H9 (cell line): Measurements from ENCODE around the gene PTCRA. TPM values are rescaled to one million over a fixed set of nuclear protein-coding genes. Genes with fewer than 3 reads are reported as not detected.
"Not testable (repeated sequence)": the region's sequence is repeated elsewhere in the genome, so short reads cannot be mapped to it uniquely, and the experiment has no call there.

Source experiments
- DNase-seq: peaks from one replicate; pipeline ENCODE4 v3.0.0-alpha.2; 2017
- H2AFZ ChIP-seq: one replicate; pipeline ENCODE4 v1.6.1; 2013; ENCODE audit warnings: mild to moderate bottlenecking, low read length, control low read depth, moderate library complexity
- H2AK5ac ChIP-seq: 2 replicates; pipeline ENCODE4 v1.6.1; 2013; ENCODE audit warnings: low read length, control low read depth, mixed read lengths; ENCODE audit not compliant: insufficient read length
- H2BK120ac ChIP-seq: one replicate; pipeline ENCODE4 v1.6.1; 2013; ENCODE audit warnings: low read depth, mild to moderate bottlenecking, low read length, control low read depth, inconsistent platforms; ENCODE audit not compliant: poor library complexity, severe bottlenecking
- H2BK12ac ChIP-seq: 2 replicates; pipeline ENCODE4 v1.6.1; 2013; ENCODE audit warnings: low read length, control low read depth, mixed read lengths, low read depth; ENCODE audit not compliant: insufficient read length
- H2BK15ac ChIP-seq: 2 replicates; pipeline ENCODE4 v1.6.1; 2013; ENCODE audit warnings: low read depth, low read length, control low read depth
- H2BK20ac ChIP-seq: one replicate; pipeline ENCODE4 v1.6.1; 2013; ENCODE audit warnings: low read depth, mild to moderate bottlenecking, low read length, control low read depth, inconsistent platforms; ENCODE audit not compliant: poor library complexity, severe bottlenecking
- H2BK5ac ChIP-seq: 2 replicates; pipeline ENCODE4 v1.6.1; 2013; ENCODE audit warnings: low read length, control low read depth, mixed read lengths; ENCODE audit not compliant: insufficient read length
- H3K14ac ChIP-seq: 2 replicates; pipeline ENCODE4 v1.6.1; 2013; ENCODE audit warnings: low read length, control low read depth; ENCODE audit not compliant: insufficient read depth
- H3K18ac ChIP-seq: 2 replicates; pipeline ENCODE4 v1.6.1; 2013; ENCODE audit warnings: low read depth, mild to moderate bottlenecking, mixed read lengths, low read length, control low read depth; ENCODE audit not compliant: insufficient read length
- H3K23ac ChIP-seq: 2 replicates; pipeline ENCODE4 v1.6.1; 2013; ENCODE audit warnings: low read length, control low read depth, mixed read lengths, low read depth; ENCODE audit not compliant: insufficient read length
- H3K23me2 ChIP-seq: 2 replicates; pipeline ENCODE4 v1.6.1; 2013; ENCODE audit warnings: low read depth, mild to moderate bottlenecking, mixed read lengths, low read length, control low read depth; ENCODE audit not compliant: insufficient read length, poor library complexity, severe bottlenecking
- H3K27ac ChIP-seq: 2 replicates; pipeline ENCODE4 v1.5.1; 2013; ENCODE audit warnings: low read length, control low read depth, mixed read lengths, low read depth; ENCODE audit not compliant: insufficient read length
- H3K27me3 ChIP-seq: 2 replicates; pipeline ENCODE4 v1.6.1; 2013; ENCODE audit warnings: low read length, control low read depth, inconsistent platforms; ENCODE audit not compliant: insufficient read depth
- H3K4ac ChIP-seq: 2 replicates; pipeline ENCODE4 v1.6.1; 2013; ENCODE audit warnings: low read depth, mild to moderate bottlenecking, control low read depth, inconsistent platforms, low read length, moderate library complexity
- H3K4me1 ChIP-seq: 2 replicates; pipeline ENCODE4 v1.6.1; 2013; ENCODE audit warnings: low read length, control low read depth, inconsistent platforms; ENCODE audit not compliant: insufficient read depth
- H3K4me2 ChIP-seq: 2 replicates; pipeline ENCODE4 v1.6.1; 2013; ENCODE audit warnings: low read length, control low read depth, mixed read lengths; ENCODE audit not compliant: insufficient read length, insufficient read depth
- H3K56ac ChIP-seq: 2 replicates; pipeline ENCODE4 v1.6.1; 2013; ENCODE audit warnings: low read depth, mild to moderate bottlenecking, mixed read lengths, low read length, control low read depth; ENCODE audit not compliant: insufficient read length
- H3K79me1 ChIP-seq: 2 replicates; pipeline ENCODE4 v1.6.1; 2013; ENCODE audit warnings: low read depth, mild to moderate bottlenecking, moderate library complexity, low read length, control low read depth, inconsistent platforms; ENCODE audit not compliant: insufficient read depth, poor library complexity, severe bottlenecking
- H3K79me2 ChIP-seq: 2 replicates; pipeline ENCODE4 v1.6.1; 2013; ENCODE audit warnings: low read length, control low read depth, inconsistent platforms; ENCODE audit not compliant: insufficient read depth
- H3K9ac ChIP-seq: 2 replicates; pipeline ENCODE4 v1.6.1; 2013; ENCODE audit warnings: low read length, control low read depth, mixed read lengths; ENCODE audit not compliant: insufficient read length; ENCODE audit errors: extremely low read depth
- H3K9me3 ChIP-seq: one replicate; pipeline ENCODE4 v1.6.1; 2013; ENCODE audit warnings: low read depth, low read length, inconsistent platforms; ENCODE audit not compliant: control insufficient read depth
- H3T11ph ChIP-seq: one replicate; pipeline ENCODE4 v1.6.1; 2013; ENCODE audit warnings: mild to moderate bottlenecking, low read length, control low read depth, inconsistent platforms
- H4K20me1 ChIP-seq: one replicate; pipeline ENCODE4 v1.6.1; 2013; ENCODE audit not compliant: control insufficient read depth, insufficient read length, insufficient read depth
- H4K5ac ChIP-seq: 2 replicates; pipeline ENCODE4 v1.6.1; 2013; ENCODE audit warnings: low read depth, mild to moderate bottlenecking, mixed read lengths, low read length, control low read depth; ENCODE audit not compliant: insufficient read length
- H4K8ac ChIP-seq: replicated peaks from 2 replicates; pipeline ENCODE4 v1.6.1; 2013; ENCODE audit warnings: low read length, control low read depth, mixed read lengths, low read depth; ENCODE audit not compliant: insufficient read length
- H4K91ac ChIP-seq: 2 replicates; pipeline ENCODE4 v1.6.1; 2013; ENCODE audit warnings: low read depth, mild to moderate bottlenecking, moderate library complexity, mixed read lengths, low read length, control low read depth; ENCODE audit not compliant: insufficient read length
- H3K27ac Mint-ChIP-seq, 3 experiments: 2 replicates in 2 of 3; 3 replicates in 1 of 3; pipeline ENCODE4 v1.8.0; 2020 to 2021; ENCODE audit warnings: mixed read lengths in 3 of 3, mild to moderate bottlenecking in 1 of 3, moderate library complexity in 1 of 3
- H3K27me3 Mint-ChIP-seq: 2 replicates; pipeline ENCODE4 v1.8.0; 2021; ENCODE audit warnings: low read depth, mild to moderate bottlenecking, moderate library complexity, mixed read lengths
- H3K36me3 Mint-ChIP-seq, 3 experiments: 2 replicates in 2 of 3; 3 replicates in 1 of 3; pipeline ENCODE4 v1.8.0; 2020 to 2021; ENCODE audit warnings: low read depth in 3 of 3, mixed read lengths in 3 of 3; ENCODE audit not compliant: insufficient read depth in 1 of 3
- H3K4me1 Mint-ChIP-seq, 2 experiments: 2 replicates each; pipeline ENCODE4 v1.8.0; 2020; ENCODE audit warnings: mixed read lengths in 2 of 2
- H3K4me3 Mint-ChIP-seq, 2 experiments: 2 replicates in 1 of 2; 3 replicates in 1 of 2; pipeline ENCODE4 v1.8.0; 2020 to 2021; ENCODE audit warnings: mild to moderate bottlenecking in 2 of 2, mixed read lengths in 2 of 2, moderate library complexity in 1 of 2
- H3K9me3 Mint-ChIP-seq, 2 experiments: 2 replicates in 1 of 2; 3 replicates in 1 of 2; pipeline ENCODE4 v1.8.0; 2020; ENCODE audit warnings: mild to moderate bottlenecking in 2 of 2, mixed read lengths in 2 of 2, moderate library complexity in 1 of 2
- WGBS: extraction: QIAGEN DNeasy Blood & Tissue Kit; methylation state at CpG from one replicate; pipeline ENCODE4 v1.1.7; 2013; ENCODE audit warnings: missing lambda C conversion rate, low lambda C conversion rate, mixed read lengths; ENCODE audit not compliant: insufficient read length; ENCODE audit errors: extremely low coverage; 5-methylcytosine and 5-hydroxymethylcytosine counted together
- total RNA-seq: library from RNA; stranded (reverse); gene quantifications from 2 replicates; pipeline ENCODE4 v1.2.1, GENCODE V29; 2021

Gene PTCRA
- total RNA-seq, 1 experiment from 2014 or later: not detected

GRCh38 chr6:42880871-42881270 lies 35.0 kb upstream of the PTCRA start:
- peaks cover 31 to 52% (median 40%) of the 10 kb centered on the region in 3 experiments; a peak in 6 of 7 replicates for H3K36me3 Mint-ChIP-seq
- not testable (repeated sequence) for H3K14ac ChIP-seq, H3K56ac ChIP-seq, H4K5ac ChIP-seq, H3K9me3 ChIP-seq, H2BK5ac ChIP-seq, H3T11ph ChIP-seq, H3K27me3 Mint-ChIP-seq, H3K23me2 ChIP-seq, H3K4me1 ChIP-seq, DNase-seq, H3K18ac ChIP-seq, H2BK120ac ChIP-seq, H3K27ac ChIP-seq, H3K79me2 ChIP-seq, H4K20me1 ChIP-seq, H3K27me3 ChIP-seq, H3K4ac ChIP-seq, H3K4me1 Mint-ChIP-seq, H2BK12ac ChIP-seq, H2BK15ac ChIP-seq, H4K8ac ChIP-seq, H2AK5ac ChIP-seq, H2AFZ ChIP-seq, H4K91ac ChIP-seq, H3K23ac ChIP-seq, H3K9me3 Mint-ChIP-seq, H2BK20ac ChIP-seq
- H3K4me2 ChIP-seq: peak overlapping the region; percentile 82
- WGBS: no CpG with 5 or more reads among the region's 12 CpGs
- H3K4me3 Mint-ChIP-seq: peak overlapping the region; percentile 100
- peaks cover 10% of the 10 kb centered on the region for H3K79me1 ChIP-seq
- H3K27ac Mint-ChIP-seq: peak overlapping the region; percentile 99 to 100 (median 100); a peak in 5 of 7 replicates
- H3K9ac ChIP-seq: peak overlapping the region; percentile 93
